Uterus (tissue), 2 donors: ENCODE results near the gene STX12.

Experiments used
- CTCF ChIP-seq, 4 experiments: fragments of 200-600 bp in 2 of 4; fragments of 450-650 bp in 2 of 4; sonication (generic) in 2 of 4; IDR thresholded peaks; one replicate each; pipeline ENCODE4 v1.5.1; 2016 to 2019; ENCODE audit warnings: antibody characterized with exemption in 4 of 4, mild to moderate bottlenecking in 2 of 4, moderate library complexity in 1 of 4
- POLR2A ChIP-seq, 2 donors: fragments of 450-650 bp; IDR thresholded peaks; one replicate each; pipeline ENCODE4 v1.6.1; 2016; ENCODE audit warnings: antibody characterized with exemption in 2 of 2, mild to moderate bottlenecking in 1 of 2, moderate library complexity in 1 of 2

DNA sequence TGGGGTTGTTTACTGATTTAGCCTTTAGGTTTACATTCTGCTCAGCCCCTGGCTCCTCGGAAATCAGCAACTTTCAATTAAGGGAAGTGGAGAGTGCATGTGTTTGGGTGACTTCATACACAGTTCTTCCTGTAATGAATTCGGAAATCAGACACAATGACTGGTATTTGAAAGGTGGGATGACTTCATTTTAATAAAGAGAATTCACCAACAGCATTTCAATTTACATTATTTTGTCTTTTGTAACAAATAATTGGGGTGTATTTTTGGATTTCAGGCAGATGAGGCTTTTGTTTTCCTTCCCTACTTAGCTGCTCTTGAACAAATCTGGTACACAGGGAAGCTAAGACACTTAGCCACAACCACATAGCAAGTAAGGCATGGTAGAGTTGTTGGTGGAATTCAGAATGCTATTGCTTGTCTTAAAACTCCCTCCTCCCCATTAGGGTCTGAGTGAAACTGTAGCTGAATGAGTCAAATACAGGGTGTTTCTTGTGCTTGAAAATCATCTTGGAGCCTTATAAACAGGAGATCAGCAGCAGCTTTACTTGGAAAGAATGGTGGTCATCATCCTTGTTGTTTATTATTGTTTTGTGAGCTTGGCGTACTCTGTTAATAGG lies 917 bp downstream of the STX12 start:
- TF ChIP-seq CTCF (IDR thresholded peaks at IDR 0.05) = no peak
- TF ChIP-seq POLR2A (IDR thresholded peaks at IDR 0.05) = peak in 1 of 2 donors; percentile 10
